Hematopoietic multipotent progenitor cell treated with erythropoietin and hydrocortisone succinate and interleukin-3 and kit ligand, for 6 days (in vitro differentiated cells): ENCODE results near the gene TM9SF4.
"Not testable (repeated sequence)": the region's sequence is repeated elsewhere in the genome, so short reads cannot be mapped to it uniquely, and the experiment has no call there.

Experiments used
- DNase-seq: peaks from one replicate; pipeline ENCODE4 v3.0.0-alpha.2; 2015

Gene TM9SF4

DNA sequence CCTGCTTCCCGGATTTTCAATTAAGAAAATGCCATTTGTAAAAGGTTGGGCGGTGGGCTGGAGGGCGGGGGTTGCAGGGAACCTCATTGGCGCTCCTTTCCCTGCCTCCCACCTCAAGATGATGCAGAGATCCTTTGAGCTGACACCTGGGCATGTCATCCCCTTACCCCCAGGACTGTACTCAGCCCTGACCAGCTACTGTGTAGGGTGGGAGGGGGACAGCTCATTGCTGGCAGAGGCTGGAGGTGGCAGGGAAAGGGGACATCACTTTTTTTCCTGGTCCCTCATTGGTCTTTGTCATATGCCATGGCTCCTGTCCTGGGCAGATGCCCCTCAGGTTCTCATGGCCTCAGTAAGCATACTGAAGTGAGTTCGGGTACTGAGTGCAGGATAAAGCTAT, 83.8 kb downstream of the TM9SF4 start:
- not testable (repeated sequence) for DNase-seq

DNA sequence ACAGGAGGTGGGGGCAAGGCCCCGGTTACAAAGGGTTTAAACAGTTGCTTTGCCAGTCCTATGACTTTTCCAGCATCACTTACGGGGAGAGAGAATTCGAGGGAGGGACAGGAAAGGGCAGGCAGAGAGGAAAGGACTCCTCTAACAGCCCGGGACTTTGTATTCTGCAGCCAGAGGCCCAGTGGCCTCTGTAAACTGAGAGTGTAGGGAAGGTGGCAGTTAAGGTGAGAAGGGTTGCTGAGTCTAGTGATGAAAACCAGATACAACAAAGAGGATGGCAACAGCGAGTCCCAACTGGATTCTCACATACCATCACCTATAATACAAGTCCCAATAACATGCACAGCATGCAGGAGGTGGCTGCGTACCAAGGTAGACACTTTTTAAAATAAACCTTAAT, 84.5 kb downstream of the TM9SF4 start:
- no peak for DNase-seq

DNA sequence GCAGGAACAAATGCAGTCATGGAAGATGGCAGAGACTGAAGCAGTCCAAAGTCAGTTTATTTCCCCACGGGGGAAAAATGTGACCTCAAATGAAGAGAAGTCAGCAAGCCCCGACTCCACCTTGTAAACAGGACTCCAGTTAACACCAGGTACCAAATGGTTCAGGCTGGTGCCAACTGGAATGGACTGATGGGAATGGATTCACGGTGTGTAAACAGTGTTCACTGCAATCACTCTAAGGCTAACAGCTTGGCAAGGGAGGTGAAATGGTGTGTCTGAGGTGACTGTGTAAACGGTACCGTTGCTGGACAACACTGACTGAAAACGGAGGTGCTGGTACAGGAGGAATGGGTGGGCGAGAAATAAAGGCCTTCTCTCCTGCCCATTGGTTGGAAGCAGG, 86.1 kb downstream of the TM9SF4 start:
- no peak for DNase-seq

DNA sequence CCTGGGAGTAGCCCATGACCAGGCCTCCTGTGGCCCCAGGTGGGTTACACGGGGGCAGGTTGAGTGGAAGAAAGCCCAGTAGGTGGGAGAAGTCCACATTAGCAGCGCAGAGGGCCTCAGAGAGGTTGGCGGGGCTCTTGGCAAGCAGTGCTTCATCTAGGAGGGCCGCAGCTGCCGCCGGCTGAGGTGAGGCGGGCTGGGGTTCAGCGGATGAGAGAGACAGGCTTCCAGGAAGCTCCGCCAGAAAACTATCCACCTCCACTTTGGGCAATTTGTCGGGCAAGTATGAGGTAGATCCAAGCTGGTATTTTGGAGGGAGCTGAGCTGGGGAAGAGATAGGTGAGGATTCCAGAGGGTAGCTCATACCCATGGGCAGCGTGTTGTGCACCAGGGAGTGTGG, 87.1 kb downstream of the TM9SF4 start:
- DNase-seq, result not testable (repeated sequence)

DNA sequence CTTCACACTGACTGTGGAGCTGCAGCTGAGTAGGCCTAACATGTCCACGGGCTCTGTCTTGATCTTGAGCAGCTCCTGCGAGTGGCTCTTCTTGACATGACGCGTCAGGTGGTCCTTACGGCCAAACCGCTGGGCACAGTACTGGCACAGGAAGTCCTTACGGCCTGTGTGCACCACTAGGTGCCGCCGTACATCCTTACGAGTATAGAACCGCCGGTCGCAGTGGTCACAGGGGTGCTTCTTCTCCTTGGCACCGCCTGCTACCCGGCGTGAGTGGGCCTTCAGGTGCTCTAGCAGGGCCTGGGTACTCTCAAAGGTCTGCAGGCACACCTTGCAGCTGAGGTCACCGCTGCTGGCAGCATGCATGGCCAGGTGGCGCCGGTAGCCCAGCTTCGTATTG, 87.6 kb downstream of the TM9SF4 start:
- peak; percentile 15 for DNase-seq

DNA sequence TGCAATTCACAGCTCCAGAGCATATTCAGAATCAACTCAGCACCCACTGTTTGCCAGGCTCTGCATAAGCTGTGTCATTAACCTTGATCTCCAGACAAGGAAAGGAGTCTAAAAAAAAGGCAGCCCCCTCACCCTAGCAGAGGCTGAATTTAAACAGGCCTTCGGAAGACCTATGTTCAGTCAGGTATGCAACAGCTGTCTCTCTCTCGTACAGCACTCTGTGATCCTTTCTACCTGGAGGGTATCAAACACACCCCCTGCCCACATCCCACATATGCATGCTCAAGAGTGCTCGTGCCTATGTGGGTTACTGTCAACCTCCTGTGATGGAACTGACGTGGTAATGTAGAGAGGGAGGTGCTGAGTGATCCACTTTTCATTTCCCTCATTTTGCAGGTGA, 89.5 kb downstream of the TM9SF4 start:
- DNase-seq, result no peak

DNA sequence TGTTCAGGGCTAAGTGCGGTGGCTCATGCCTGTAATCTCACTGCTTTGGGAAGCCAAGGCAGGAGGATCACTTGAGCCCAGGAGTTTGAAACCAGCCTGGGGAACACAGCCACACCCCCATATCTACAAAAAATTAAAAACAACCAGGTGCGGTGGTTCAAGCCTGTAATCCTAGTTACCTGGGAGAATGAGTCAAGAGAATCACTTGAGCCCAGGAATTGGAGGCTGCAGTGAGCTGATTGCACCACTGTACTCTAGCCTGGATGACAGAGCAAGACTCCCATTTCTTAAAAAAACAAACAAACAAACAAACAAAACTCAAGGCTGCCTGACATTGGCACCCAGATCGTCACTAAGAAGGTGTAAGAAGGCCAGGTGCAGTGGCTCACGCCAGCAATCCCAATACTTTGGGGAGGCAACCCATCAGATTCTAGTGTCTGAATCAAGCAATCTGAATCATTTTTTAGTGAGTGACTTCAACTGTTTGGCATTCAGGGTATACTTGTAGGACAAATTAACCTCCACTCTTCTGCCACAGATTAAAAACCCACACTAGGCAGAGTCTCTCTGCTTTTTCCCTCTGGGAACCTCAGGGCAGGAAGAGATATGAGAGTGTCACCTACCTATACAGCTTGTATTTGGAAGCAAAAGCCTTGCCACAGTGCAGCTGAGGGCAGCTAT, 91.9 kb downstream of the TM9SF4 start:
- no peak for DNase-seq

DNA sequence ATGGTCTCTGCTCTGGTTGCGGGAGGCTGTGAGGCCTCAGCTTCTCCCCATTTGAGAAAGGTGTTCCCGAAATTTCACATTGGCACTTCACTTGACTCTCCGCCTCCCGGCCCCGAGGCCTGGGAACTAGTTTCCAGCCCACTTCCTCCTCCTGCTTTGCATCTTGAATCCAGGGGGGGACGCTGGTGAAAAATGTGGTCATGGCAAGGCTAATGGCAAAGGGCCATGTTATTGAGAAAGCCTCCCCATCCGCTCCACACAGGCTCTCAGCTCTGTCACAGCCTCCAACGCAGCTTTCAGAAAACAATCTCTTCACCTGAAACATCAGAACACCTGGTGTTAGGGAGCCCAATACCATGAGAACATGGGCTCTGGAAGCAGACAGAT, 92.5 kb downstream of the TM9SF4 start:
- no peak for DNase-seq

DNA sequence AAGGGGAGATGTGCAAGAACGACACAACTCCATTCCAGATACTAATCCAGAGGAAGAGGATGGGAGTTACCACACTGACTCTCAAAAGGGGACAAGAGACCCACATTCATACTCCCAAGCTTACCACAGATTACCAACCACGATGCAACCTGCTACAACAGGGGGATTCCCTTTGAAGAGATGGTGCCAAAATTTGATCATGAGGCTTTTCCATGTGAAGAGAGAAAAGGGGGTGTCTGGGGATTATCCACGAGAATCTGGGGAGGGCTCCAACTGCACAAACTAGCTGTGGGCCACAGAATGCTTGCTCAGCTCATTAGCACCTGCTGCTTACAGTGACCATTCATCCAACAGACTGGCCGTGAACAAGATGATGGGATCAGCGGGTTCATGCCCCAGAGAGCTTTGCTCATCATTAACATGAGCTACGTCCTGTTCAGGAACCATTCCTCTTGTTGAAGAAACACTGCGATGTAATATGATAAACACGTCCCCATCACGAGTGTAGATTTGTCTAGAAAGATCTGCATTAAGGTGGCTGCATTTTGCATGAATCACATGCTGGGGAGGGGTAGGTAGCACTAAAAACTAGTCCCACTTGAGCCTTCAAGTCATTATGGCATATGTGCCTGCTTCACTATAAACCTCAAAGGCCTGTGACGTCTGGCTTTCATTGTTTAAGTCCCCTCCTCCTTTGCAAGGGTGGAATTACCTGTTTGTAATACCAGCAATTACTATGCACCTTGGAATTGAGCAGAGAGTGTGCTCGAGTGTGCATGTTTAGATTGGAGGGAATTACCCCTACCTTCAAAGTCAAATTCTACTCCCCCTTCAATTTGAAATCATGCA, 94.1 kb downstream of the TM9SF4 start:
- no peak for DNase-seq

DNA sequence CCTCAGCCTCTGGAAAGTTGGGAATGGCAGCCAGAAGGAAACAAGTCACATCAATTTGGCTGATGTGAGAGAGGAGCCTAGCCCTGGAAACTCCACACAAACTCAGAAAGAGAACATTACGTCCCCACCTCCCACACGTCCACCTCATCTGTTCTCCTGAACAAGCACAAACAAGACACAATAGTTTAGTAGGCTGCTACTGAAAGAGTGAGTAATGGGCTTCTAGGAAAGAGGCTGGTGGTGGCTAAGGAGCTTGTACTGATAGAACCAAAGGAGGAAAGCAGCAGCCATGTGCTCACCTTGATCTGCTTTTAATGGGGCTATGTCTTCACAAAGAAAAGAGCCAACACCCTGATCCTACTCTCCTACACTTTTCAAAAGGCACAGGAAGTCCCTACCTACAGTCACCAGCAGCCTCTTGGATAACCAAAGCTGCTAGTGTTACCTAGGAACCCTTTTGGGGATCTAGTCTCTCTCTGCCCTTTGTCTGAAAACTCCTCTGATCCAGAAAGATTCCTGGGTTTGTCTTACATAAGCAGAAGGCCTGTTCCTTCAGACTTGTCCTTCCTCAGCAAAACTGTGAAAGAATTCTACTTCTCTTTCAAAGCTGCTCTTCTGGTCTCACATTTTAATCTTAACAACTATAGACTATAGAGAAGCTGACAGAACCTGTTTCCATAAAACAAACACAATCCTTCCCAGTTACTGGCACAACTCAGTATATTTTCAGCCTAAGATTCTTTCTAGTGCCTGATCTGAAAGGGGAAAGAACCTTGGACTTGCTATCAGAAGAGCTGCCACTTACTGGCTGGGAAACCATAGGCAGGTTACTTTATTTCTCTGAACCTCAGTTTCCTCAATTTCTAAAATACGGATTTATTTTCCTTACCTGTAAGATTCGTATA, 94.9 kb downstream of the TM9SF4 start:
- no peak for DNase-seq

DNA sequence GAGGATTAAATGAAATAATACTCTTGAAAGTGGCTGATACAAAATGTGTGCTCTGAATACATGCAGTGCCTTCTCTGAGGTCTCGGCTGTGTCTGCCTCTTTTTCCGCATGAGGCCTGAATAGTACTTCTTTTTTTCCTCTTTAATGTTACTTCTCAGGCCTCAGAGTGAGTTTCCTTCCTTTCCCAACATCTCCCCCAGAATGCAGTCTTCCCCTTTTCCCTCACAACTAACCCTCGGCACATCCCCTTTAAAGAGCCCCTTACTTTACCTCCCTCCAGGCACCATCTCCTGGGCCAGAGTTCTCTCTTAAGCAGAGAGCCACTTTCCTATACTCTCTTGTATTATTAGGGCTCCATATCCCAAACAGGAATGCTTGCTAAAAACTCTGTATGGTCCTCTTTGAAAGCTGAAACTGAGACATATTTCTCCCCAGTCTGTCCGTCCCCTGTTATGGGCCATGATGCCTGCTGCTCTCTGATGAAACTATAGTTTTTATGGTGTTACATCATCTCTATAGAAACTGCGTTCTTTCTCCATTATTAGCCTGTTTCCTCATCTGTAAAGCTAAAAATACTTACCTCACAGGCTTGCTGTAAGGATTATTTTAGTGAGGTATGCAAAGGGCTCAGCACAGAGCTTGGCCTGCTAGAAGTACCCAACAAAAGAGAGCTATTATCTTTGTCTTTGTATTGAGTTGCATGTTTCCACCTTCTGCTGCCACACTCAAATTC, 95.8 kb downstream of the TM9SF4 start:
- DNase-seq, result peak; percentile 32

DNA sequence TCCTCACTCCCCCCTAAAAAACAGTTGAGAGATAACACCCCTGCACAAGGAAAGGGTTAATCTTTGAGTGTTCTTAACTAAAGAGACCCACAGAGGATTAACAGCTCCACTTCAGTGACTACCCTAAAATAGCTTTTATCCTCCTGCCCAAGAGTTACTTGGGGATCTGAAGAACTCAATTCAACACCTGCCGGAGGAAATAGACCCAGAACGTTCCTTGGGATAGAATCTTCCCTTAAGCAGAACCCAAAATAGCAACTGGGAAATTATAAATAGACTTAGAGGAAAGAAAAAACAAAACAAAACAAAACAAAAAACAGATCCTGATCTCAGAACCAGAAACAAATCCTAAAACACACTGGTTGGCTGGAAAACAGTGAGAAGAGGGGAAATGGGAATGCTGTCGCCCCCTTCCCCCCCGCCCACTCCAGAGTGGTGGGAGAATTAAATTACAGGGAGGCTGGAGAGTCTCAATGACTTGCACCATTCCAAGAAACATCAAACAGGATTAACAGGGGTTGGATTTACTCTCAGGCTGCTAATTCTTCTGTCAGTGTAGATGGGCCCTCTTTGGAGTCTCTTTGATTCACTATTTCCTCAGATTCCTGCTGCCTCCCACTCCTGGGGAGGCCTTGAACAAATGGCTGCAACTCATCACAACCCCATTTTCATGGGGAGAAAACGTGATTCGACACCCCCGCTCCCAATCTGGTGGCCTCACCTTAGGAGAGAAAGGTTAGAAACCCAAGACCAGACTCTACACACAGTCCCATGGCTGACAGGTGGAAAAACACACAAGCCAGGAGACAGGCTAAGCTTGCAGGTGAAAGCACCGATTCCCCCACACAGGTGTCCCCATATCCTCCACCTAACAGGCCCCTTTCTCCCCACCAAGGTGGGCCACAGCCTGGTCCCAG, 96.6 kb downstream of the TM9SF4 start:
- DNase-seq, result peak; percentile 30

DNA sequence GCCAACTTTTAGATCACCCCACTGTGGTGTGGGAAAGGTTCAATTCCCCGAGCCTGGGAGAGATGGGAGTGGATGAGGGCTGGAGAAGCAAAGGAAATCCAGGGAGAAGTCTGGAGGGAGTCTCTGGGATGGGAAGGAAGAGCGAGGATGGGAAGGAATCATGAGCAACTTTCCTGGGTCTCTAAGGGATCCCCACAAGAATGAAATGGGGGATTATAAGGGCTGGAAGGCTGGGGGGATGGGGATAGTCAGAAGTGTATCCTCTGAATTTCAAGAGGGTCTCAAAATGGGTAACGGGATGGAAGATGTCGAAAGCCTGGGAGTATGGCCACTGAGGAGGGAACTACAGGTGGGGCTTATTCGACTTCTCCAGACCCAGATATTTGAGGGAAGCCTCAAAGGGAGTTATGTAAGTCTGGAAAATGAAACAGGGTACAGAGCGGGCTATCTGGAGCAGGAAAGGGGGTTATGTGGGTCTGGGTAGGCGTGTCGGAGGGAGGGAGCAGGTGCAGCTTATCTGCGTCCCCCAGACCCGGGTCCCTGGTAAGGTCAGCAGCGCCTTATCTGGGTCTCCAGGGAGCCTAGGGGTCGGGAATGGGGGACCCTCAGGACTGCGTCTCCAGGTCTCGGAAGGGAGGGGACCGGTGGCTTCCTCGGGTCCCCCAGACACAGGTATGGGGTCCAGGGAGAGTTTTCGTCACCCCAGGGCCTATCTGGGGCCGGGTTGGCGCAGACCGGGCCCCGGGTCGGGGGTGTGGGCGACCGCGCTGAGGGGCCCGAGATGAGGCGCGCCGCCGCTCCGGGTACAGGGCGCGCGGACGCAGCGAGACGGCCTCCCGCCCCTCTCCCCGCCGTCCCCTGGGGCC, 97.5 kb downstream of the TM9SF4 start:
- peak; percentile 86 for DNase-seq

DNA sequence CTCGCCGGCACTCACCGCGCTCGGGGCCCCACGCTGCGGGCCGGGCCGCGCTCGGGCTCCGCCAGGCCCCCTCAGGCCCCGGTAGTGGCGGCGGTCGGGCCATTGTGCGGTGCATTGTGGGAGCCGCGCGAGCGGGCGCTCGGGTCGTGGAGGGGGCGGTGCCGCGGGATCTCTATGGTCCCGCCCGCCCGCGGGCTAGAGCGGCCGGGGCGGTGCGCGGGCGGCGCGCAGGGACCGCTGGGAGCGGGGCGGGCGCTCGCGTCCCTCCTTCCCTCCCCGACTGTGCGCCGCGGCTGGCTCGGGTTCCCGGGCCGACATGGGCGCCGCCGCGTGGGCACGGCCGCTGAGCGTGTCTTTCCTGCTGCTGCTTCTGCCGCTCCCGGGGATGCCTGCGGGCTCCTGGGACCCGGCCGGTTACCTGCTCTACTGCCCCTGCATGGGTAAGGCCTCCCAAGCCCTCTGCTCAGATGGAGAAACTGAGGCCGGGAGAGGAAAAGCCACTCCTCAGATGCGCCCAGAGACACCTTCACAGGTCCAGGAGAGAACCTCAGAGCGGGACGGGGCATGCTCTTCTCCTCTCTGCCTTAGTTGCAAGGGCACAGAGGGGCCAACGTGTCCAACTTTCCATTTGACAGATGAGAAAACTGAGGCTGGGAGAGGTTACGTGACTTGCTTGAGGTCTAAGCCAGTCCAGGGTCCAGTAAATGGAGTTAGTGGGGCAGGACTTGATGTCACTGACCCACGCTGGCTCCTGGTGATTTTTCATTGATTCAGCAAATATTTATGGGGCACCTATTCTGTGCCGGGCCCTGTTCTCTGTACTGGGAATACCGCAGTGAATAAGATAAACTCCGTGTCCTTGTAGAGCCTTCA, 98.3 kb downstream of the TM9SF4 start, which contains the start of the genes PLAGL2 and POFUT1:
PLAGL2 (minus strand) TSS at position 118 of the 873 bp plus-strand sequence. CDS start 5,565 bp downstream, outside the sequence.
POFUT1 (plus strand) TSS at position 255 of the 873 bp plus-strand sequence; CDS start at position 317, 62 bp downstream.
- peak; percentile 92 for DNase-seq

DNA sequence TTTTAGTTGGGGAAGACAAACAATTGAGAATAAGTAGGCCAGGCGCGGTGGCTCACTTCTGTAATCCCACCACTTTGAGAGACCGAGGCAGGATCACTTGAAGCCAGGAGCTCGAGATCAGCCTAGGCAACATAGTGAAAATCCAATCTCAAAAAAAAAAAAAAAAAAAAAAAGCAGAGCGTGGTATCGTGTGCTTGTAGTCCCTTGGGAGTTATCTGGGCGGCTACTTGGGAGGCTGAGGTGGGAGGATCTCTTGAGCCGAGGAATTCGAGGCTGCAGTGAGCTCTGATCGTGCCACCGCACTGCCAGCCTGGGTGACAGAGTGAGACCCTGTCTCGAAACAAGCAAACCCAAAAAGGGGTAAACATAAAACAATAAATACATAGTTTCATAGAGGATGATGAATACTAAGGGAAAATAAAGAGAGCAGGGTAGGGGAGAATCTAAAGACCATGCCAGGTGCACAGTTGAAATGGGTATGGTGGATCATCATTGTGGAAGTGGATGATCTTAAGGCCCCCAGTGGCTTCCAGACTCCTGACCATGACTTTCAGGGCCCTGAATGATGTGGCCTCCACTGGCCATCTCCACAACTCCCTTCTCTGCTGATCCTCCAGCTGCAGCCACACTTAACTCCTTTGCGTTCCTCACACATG, 99.1 kb downstream of the TM9SF4 start:
- peak; percentile 9 for DNase-seq

DNA sequence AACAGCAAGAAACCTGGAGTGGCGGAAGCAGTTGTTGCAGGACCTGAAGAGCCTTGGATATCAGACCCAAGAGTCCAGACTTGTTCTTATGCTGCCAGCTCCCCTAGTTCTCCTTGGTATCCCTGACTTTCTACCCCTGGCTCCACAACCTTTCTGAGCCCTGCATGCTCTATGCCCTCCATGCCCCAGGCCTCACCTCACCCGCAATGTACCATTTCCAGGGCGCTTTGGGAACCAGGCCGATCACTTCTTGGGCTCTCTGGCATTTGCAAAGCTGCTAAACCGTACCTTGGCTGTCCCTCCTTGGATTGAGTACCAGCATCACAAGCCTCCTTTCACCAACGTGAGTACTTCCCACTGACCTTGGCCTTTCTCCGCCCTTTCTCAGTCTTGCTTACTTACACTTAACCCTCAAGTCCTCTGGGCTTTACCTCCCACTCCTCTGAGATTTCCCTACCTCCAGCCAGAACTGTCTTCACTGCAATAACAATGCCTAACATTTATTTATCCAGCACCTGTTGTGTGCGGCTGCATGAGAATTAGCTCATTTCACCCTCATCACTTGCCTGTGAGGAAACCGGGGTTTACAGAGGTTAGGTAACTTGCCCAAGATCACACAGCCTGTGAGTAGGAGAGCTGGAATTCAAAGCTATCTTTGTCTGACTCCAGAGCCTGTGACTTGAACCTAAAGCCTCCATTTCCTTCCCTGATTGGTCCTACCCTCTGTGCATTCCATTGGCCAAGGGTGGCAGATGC, 100.5 kb downstream of the TM9SF4 start:
- DNase-seq, result no peak

DNA sequence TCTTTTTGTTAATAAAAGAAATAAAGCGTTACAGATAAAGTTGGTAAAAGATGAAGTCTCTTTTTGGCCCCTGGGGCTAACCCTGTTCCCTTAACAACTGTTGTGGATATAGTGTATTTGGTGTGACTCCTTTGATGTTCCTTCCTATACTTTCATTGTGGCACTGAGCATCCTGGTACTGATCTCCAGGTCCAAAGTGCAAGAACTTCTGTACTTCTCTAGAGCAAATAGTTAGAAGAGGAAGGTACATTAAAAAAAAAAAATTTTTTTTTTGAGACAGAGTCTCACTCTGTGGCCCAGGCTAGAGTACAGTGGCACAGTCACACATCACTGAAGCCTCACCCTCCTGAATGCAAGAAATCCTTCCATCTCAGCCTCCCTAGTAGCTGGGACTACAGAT, 104.4 kb downstream of the TM9SF4 start:
- no peak for DNase-seq

DNA sequence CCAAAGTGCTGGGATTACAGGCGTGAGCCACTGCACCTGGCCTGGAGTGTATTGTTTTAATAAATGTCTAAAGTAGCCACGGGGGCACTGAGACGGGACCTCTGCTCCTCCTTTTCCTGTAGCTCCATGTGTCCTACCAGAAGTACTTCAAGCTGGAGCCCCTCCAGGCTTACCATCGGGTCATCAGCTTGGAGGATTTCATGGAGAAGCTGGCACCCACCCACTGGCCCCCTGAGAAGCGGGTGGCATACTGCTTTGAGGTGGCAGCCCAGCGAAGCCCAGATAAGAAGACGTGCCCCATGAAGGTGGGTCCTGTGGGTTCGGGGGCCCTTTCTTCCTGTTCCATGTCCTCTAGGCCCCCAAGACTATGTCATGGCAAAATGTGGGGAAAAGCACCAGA, 105.6 kb downstream of the TM9SF4 start:
- no peak for DNase-seq
